GM19035 (cell line): ENCODE data around the gene MCM3AP.
"Not testable (repeated sequence)": the region's sequence is repeated elsewhere in the genome, so short reads cannot be mapped to it uniquely, and the experiment has no call there.

Source experiments
- ATAC-seq: cut with Tn5 transposase; IDR thresholded peaks from one replicate; pipeline ENCODE4 v1.9.1; 2021; ENCODE audit not compliant: unreplicated experiment

MCM3AP gene

DNA sequence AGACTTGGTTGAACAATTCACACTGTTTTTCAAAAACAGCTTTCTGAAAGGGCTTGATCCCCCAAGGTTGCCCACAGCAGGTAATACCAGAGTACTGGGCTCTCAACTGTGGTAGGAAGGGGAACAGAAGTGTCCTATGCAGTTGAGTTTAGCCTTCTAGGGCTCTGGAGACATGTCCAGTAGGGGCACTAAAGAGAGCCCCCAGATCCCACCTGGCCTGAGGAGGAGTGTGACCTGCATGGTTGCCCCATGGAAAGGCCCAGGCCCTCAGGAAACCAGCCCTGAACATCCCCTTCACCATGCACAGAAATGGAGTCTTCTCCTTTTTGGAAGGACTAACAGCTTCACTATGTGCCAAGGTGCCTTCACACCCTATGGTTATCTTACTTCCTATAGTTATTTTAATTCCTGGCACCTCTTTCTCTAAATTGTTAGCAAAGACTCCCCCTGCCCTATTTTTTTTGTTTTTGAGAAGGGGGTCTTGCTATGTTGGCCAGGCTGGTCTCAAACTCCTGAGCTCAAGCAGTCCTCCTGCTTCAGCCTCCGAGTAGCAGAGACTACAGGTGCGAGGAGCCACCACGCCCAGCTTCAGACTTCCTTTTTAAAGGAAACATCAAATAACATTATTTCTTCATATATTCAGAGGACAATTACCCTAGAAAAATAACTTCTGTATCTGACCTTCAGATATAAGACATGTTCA is 40.0 kb downstream of the MCM3AP start:
- no peak for ATAC-seq

DNA sequence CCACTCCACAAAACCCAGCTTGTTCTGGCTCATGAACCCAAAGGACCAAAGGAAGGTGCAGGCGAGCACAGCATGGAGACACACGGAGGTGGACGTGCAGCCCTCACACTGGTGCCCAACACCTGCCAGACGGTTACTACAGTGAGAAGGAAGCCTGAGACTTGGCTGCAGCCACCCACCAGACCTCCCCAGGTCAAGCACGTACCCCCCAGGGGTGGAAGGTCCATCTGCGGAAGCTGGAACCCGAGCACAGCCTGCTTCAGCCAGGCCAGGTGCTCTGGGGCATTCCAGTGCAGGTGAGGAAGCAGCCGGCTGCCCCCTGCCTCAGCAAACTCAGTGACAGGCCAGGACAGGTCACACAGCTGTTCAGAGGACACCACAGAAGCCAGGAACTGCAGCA is 40.8 kb downstream of the MCM3AP start:
- ATAC-seq: no peak

DNA sequence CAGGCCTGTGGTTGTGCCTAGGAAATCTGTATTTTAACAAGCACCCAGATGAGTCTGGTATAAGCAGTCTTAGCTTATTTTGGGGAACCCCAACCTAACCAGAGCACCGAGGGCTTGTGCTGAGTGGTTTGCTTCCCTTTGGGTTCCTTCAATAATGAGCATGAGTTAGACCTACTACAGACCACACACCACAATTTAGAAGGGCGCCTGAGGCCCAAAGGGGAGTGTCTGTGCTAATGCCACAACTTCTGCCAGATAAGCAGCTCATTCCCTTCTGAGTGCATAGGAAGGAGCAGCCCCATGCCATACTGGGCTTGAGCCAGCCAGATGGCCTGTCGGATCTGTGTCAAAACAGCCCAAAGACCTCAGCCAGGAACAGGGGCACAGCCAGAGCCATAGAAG is 41.5 kb downstream of the MCM3AP start:
- ATAC-seq: no peak

DNA sequence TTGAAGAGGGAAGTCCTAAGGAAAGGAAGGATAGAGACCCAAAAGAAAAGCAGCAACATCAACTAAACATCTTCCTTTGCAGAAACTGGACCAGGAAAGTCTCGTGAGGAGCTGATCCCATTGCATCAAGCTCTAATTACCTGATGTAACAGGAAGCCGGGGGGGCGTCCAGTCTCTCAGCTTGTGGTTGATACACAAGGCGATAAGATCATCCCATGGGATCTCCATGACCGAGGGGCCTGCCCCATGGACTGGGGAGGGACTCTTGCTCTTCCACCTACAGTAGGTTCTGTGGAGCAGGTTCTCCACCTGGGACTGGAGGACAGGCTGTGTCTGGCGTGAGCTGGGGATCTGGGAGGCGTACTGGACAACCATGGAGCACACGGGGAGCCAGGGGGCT is 42.1 kb downstream of the MCM3AP start:
- ATAC-seq: no peak

DNA sequence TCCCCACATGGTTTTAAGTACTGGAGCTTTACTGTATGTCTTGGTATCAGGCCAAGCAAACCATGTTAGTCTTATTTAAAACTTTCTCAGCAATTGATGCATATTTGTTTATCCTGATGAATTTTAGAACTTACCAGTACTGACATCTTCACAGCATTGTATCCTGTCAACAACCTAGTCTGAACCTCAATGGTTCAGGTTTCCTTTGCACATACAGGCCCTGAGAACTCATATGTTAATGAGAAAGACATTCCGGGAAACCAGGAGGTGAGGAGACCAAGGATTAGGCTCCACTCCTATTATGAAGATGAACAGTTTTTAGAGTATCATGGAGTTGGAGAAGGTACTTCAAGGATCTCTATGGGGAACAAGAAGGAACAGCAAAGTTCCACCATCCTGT is 43.8 kb downstream of the MCM3AP start:
- ATAC-seq: not testable (repeated sequence)

DNA sequence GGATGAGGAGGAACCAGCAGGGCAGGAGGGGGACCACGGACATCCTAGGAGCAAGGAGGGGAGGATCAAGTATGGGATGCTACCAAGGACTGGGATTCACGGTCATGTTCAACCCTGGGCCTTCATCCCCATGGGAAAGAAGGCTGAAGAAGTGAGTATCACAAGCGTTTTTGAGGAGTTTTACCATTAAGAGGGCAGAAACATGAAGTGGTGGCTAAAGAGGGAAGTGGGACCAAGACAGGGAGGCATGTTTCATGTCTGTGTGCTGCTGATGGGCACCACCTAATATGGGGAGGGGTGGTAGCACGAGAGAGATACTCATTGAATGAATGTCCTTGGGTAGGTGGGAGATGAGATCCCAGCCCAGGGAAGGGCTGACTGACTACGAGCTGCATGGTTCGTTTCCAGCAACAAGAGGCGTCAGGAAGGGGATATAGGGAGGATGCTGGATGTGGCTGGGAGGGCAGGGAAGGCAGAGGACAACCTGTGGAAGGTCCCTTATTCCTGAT is 45.5 kb downstream of the MCM3AP start:
- ATAC-seq: no peak

DNA sequence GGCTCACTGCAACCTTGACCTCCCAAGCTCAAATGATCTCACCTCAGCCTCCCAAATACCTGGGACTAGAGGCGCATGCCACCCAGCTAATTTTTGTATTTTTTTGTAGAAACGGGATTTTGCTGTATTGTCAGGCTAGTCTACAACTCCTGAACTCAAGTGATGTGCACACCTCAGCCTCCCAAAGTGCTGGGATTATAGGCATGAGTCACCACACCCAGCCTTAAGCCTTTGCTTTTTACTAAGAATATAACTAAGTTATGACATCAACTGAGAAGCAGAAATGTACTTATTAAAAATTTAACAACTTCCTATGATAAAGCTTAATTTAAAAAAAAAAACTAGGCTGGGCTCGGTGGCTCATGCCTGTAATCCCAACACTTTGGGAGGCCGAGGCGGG is 47.9 kb downstream of the MCM3AP start:
- no peak for ATAC-seq

DNA sequence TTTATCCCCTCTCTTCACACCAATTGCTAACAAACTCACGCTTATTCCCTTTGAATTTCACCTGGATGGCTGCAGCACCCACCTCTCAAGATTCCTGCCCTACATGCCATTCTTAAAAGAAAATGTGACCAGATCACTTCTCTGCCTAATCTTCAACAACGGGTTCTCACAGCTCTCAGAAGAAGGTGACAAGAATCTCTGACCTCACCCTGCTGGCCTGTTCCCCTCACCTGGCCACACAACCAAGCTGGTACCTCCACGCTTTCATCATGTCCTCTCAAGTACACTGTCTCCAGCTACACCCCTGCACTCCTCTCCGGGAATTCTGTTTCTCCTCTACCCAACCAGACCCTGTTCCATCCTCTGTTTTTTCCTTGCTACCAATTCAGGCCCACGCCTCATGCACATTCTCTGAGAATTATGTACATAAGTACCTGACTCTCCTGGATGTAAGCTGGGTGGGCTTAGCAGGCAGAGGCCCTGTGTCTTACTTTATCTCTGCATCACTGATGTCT is 50.9 kb downstream of the MCM3AP start:
- ATAC-seq: no peak

DNA sequence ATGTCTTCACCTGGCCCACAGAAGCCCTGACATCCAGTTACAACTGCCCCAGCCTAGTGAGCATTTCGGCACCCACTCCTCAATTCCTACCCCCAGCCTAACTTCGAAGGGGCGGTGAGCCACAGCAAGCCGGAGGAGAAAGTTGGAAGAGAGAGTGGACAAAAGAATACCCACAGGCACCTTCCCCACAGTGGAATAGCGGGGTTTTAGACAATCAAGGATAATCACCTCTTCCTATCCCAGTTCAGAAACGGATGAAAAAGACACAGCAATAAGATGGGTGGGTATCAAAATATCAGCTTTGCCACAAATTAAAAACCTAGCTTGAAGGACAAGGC is 55.5 kb downstream of the MCM3AP start:
- no peak for ATAC-seq

DNA sequence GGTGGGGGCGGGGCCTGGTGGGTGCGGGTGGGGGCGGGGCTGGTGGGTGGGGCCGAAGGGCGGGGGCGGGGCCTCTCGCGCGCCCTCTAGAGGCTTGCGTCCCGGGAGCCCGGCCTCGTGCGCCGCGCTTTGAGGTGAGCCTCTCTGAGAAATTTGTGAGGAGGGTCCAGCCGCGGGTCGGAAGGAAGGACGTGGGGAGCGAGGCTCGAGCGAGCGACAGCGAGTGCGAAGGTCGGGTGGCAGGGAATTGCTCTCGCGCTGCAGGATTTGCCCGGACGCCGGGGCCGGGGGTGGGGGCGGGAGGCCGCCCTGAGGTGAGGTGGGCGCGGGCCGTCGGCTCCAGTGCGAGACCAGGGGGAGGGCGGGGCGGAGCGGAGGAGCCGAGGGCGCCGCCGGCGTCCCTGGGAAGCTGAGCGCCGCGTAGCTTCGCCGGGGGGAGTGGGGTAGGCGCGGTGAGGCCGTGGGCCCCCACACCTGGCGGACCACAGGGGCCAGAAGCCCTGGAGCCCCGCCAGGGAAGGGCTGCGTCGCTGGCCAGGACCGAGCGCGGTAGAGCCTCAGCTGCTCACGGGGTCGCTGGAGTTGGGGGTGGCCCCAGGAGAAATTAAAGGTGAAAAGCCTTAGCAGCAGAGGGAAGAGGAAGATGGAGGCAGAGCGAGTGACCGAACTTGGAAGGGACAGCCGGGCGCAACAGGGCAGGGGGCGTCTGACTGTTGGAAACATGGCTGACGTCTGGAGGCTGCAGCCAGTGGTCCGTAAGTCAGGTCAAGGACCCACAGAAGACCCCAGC is 56.1 kb downstream of the MCM3AP start:
- ATAC-seq: peak; percentile 27

DNA sequence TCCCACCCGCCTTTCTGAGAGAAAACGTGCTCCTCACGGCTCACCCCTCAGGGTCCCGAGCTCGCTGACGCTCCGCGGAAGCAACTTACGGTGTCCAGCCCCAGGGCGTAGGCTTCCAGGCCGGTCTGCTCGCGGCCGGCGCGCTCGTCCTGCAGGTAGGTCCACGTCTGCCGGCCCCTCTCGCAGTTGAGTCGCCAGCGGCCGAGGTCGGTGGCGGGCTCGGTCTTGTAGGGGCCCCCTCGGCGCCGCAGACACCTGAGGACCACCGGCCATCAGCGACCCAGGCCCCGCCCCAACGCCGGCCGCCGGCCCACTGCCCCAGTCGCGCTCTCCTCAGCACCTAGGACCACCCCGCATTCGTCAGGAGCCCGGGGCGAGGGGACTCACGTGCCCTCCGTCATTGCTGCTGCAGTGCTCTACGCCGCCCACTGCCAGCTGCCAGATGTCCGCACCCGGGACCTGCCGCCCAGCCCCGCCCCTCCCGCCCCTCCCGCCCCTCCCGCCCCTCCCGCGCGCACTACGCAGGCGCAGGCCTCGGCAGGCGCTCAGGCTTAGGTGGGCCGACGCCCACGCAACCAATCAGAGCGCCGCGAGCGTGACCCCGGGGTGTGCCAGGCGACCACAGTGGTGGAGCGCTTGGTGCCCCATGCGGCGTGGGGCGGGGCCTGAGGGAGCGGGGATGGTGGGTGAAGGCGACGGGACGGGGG is 56.9 kb downstream of the MCM3AP start, which contains the start of gene LSS:
TSS of gene LSS (minus strand) at position 430 of the 707 bp plus-strand sequence. CDS start at position 401, 29 bp downstream.
- peak; percentile 79 for ATAC-seq

DNA sequence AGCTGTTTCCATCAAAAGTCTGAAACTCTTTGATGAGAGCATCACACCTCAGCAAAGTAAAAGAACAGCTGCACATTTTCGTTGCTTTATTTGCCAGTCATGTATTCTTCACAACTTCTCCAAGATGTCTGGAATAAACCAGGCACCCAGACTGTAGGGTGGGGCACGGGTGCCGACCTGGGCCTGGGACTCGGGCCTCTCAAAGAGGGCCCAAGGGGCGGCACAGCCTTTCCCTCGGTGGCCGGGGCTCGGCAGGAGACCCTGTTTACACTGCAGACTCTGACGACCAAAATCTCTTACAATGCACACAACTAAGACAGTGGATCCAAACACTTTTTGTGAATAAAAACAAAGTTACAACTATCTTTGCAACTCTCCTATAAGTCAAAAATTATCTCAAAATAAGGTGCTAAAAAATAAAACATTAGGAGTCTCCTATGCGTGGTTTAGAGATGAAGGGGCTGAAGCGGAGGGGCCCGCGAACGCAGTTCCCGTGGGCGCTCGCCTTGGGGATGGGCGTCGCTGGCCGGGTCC is 57.5 kb downstream of the MCM3AP start:
- ATAC-seq: no peak

DNA sequence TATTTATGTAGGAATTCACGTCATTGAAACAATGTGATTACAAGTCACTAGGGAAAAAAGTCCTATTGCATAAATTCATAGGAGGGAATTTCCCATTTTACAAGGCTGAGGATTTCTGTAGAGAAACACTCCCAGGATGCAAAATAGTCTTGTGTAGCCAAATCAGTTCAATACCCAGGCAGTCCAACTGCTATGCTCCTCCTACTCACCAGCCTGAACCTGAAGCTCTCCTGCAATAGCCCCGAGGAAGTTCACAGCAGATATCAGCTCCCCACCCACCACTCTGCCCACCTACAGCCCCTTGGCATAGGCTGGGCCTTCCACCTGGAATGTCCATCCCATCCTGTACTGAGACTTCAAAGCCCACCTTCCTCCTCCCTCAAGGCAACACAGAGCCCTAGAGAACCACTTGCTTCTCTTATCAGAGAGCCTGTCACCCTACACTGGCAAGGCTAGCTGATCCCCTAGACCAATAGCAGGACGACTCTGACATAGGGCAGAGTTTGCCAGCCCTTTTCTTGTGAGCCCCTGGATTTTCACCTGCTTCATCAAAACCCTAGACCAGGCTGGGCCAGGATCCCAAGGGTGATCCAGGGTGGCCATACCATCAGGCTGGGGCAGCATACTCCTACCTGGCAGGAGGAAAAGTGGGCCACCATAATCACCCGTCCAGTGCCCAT is 58.4 kb downstream of the MCM3AP start:
- no peak for ATAC-seq

DNA sequence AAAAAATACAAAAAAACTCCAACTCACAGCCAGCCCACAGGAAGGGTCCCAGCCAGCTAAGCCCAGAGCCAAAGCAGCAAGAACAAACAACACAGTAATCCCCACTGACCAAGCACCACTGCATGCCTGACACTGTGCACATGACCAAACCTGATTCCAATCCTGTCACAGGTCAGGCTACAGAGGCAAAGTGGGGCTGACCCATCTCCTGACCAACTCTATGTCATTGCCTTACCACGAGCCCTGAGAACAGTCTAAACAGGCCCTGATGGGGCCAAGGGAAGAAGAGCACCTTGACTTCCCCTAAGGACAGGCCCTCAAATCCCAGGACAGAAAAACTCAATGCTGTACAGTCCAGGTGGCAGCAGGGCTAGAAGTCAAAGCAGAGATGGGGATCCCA is 59.3 kb downstream of the MCM3AP start:
- no peak for ATAC-seq

DNA sequence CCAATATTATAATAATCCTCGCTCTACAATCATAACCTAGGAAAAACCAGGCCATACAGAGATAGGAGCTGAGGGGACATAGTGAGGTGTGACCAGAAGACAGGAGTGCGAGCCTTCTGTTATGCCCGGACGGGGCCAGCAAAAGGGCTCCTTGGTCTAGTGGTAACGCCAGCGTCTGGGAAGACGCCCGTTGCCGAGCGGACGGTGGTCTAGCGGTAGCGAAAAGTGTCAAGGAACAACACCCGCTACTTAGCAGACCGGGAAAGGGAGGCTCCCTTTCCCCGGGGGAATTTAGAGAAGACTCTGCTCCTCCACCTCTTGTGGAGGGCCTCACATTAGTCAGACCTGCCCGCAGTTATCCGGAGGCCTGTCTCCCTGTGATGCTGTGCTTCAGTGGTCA is 61.8 kb downstream of the MCM3AP start:
- ATAC-seq: not testable (repeated sequence)

DNA sequence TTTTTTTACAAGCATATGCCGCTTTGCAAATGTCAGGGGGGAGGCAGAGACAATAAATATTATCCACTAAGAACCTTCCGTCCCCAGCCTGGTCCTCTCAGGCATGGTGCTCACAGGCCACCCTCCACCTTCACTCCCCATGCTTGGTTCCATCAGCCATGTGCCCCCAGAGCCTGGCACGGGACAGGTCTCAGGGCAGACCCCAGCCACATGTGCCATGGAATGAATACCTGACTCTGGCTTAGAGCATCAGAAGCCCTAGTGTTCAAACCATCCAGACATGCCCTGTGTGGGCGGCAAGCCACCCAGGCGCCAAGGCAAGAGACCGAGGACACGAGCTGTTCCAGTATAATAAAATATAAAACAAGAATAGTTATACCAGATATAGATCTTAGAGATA is 62.2 kb downstream of the MCM3AP start:
- ATAC-seq: no peak

DNA sequence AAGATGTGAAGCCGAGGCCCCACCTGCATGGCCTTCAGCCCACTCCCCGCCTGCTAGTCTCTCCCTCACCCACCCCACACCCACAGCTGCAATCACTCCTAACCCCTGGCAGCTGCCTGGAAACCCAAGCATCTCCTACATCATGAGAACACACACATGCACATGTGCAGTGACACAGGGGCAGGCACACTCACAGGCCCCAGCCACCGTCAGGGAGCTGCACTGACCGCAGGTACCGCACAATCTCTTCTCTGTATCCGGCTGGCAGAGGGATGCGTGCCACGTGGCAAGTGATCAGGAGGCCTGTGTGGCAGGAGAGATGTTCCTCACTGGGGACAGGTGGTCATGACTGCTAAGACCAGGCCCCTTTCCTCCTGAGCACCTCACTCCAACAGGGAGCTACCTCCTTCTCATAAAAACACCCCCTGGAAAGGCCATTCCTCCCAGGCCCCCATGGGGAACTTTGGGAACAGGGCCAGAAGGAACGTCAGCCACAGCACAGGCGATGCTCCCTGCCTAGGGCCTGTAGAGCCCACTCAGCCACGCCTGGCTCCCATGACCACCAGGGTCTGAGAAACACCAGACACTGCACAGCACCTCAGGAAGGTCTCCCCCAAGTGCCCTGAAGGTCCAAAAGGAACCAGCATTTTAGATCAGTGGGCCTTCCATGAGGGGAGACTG is 62.8 kb downstream of the MCM3AP start:
- no peak for ATAC-seq

DNA sequence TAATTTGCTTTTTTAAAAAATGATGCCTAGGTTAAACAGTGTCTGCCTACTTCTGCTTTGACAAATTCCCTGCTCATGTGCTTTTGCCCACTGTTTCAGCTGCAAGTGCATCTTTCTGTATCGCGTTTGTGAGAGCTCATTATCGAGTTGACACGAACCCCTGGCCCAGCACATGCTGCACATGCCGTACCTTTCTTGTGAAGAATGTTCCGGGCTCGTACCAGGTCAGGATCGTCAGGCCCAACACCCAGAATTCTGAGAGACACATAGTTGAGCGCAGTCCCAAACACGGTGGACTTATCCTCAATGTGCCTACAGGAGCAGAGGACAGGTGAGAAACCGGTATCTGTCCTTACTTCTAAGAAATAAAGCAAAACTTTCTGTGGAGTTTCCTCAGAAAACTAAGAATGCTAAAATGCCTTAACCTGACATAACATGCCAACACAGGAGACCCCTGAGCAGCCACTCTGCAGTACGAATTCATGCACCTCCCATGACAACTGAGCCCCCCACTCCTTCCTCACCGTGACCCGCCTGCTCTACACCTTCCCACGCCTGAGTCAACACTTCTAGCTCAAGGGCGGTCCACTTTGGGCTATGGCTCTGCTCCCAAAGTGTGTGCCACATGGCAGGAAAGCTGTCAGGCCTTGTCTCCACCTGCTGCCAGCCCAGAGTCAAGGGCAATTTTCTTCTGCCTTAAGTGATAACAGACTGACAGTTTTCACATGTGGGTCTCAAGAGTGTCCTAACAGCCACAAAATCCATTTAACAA is 63.6 kb downstream of the MCM3AP start:
- ATAC-seq: no peak

DNA sequence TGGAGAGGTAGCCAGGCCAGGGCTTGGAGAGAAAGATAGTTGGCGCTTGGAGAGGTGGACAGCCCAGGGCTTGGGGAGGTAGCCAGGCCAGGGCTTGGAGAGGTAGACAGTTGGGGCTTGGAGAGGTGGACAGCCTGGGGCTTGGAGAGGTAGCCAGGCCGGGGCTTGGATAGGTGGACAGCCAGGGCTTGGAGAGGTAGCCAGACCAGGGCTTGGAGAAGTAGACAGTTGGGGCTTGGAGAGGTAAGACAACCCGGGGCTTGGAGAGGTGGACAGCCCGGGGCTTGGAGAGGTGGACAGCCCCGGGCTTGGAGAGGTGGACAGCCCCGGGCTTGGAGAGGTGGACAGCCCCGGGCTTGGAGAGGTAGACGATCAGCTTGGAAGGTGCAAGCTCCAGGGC is 64.6 kb downstream of the MCM3AP start:
- no peak for ATAC-seq
